Right lobe of liver (tissue), 6 donors: ENCODE results near the gene GABRR3. TPM values are rescaled to one million over a fixed set of nuclear protein-coding genes. Genes with fewer than 3 reads are reported as not detected.

Experiments
- ATAC-seq, 4 donors: fragments of 200-7000 bp; cut with Tn5 transposase; one replicate each; pipeline ENCODE4 v1.9.1; 2020; ENCODE audit warnings: mild to moderate bottlenecking in 4 of 4, moderate library complexity in 4 of 4
- DNase-seq, 3 donors: peaks; one replicate each; pipeline ENCODE4 v3.0.0-alpha.2; 2020
- H3K27ac ChIP-seq, 3 donors: fragments of 200-600 bp; one replicate each; pipeline ENCODE4 v1.8.0; 2022
- H3K27me3 ChIP-seq, 2 donors: fragments of 200-600 bp; one replicate each; pipeline ENCODE4 v1.8.0; 2022
- H3K36me3 ChIP-seq, 4 donors: fragments of 200-600 bp; sonication (generic) in 1 of 4; one replicate each; pipeline versions ENCODE4 v1.5.1 to v1.8.0; 2017 to 2022; ENCODE audit warnings: control low read depth in 1 of 4
- H3K4me1 ChIP-seq, 4 donors: fragments of 200-600 bp; sonication (generic) in 1 of 4; one replicate each; pipeline versions ENCODE4 v1.5.1 to v1.8.0; 2017 to 2022; ENCODE audit warnings: control low read depth in 1 of 4
- H3K4me3 ChIP-seq, 3 donors: fragments of 200-600 bp; one replicate each; pipeline ENCODE4 v1.8.0; 2022
- H3K9me3 ChIP-seq, 4 donors: fragments of 200-600 bp; sonication (generic) in 1 of 4; one replicate each; pipeline versions ENCODE4 v1.5.1 to v1.8.0; 2017 to 2022; ENCODE audit warnings: control low read depth in 1 of 4
- POLR2A ChIP-seq: fragments of 450-650 bp; IDR thresholded peaks from one replicate; pipeline ENCODE4 v1.6.1; 2017; ENCODE audit warnings: antibody characterized with exemption, mild to moderate bottlenecking
- WGBS: methylation state at CpG from one replicate; pipeline ENCODE4 v1.1.6; 2018; ENCODE audit warnings: low coverage, low lambda C conversion rate; ENCODE audit not compliant: insufficient coverage; ENCODE audit errors: missing lambda C conversion rate; 5-methylcytosine and 5-hydroxymethylcytosine counted together
- intact Hi-C, 2 donors: fragments of 100-400 bp; cut with DNase I; formaldehyde crosslinking; loops; one replicate each; pipeline versions ENCODE4 v1.11.2 to v1.14.1; 2022
- total RNA-seq, 6 experiments: library from RNA; depleted of rRNA in 2 of 6; stranded (reverse); fragments of >200 nt in 2 of 6; fragmentation: NEBNext Ultra II Directional in 3 of 6; extraction: Animal tissue kit (Norgen Biotek cat#: 25700) in 3 of 6; gene quantifications; one replicate each; pipeline versions ENCODE4 v1.1.0 to v1.2.4, GENCODE V29; 2016 to 2023
- TF ChIP-seq, protein P1 (sequence below), 4 donors: fragments of 200-600 bp in 3 of 4; fragments of 450-650 bp in 1 of 4; IDR thresholded peaks; one replicate each; pipeline versions ENCODE4 v1.5.1 to v1.8.0; 2016 to 2022; ENCODE audit warnings: antibody characterized with exemption in 4 of 4, mild to moderate bottlenecking in 2 of 4
- donor health status: DM: no; HTN: yes; CAD: no.
- donor health status: DM: no; HTN: no; CAD: no.
- donor health status: DM: no; HTN: no; CAD: no.
- donor health status: DM: no; HTN: yes; CAD: no.
- donor health status: DM: no; HTN: yes; CAD: no.

Gene GABRR3
- total RNA-seq, 6 experiments from 2014 or later, result 0.51 TPM; not detected in 5

DNA sequence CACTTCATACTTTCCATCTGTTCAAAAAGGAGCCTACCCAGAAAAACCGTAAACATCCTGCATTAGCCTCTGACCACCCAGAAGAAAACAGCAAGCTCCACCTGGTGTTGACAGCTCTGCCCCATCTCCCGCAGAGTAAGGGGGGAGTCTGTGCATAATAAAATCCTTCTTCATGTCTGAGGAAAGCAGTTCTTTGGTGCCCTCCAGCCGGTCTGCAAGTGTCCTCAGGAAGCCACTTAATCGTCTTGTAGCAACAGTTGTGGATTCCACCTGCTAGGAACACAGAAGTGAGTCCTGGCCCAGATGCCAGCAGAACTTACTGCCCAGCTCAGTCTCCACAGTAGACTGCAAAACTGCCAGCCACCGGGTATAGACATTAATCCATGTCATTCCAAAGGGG lies 85.4 kb downstream of the GABRR3 start:
- TF ChIP-seq, protein P1, sequence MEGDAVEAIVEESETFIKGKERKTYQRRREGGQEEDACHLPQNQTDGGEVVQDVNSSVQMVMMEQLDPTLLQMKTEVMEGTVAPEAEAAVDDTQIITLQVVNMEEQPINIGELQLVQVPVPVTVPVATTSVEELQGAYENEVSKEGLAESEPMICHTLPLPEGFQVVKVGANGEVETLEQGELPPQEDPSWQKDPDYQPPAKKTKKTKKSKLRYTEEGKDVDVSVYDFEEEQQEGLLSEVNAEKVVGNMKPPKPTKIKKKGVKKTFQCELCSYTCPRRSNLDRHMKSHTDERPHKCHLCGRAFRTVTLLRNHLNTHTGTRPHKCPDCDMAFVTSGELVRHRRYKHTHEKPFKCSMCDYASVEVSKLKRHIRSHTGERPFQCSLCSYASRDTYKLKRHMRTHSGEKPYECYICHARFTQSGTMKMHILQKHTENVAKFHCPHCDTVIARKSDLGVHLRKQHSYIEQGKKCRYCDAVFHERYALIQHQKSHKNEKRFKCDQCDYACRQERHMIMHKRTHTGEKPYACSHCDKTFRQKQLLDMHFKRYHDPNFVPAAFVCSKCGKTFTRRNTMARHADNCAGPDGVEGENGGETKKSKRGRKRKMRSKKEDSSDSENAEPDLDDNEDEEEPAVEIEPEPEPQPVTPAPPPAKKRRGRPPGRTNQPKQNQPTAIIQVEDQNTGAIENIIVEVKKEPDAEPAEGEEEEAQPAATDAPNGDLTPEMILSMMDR (IDR thresholded peaks at IDR 0.05), result no peak
- TF ChIP-seq POLR2A, result no peak
- no peaks in the 10 kb centered on the region for H3K9me3 ChIP-seq
- no peaks in the 10 kb centered on the region for H3K27me3 ChIP-seq
- no peak overlapping the region for H3K27ac ChIP-seq
- H3K36me3 ChIP-seq, result peaks cover 2 to 71% (median 22%) of the 10 kb centered on the region in 4 donors
- ATAC-seq (no peak), DNase-seq (no peak)
- intact Hi-C loops, result loop anchor here in 1 of 2 donors (5.0 kb wide), 1 partner anchor 47 kb away; no protein-coding TSS in a partner anchor
- WGBS, result 72% methylated on average over 5 of the region's 5 CpGs
- no peak overlapping the region for H3K4me3 ChIP-seq
- no peaks in the 10 kb centered on the region for H3K4me1 ChIP-seq

DNA sequence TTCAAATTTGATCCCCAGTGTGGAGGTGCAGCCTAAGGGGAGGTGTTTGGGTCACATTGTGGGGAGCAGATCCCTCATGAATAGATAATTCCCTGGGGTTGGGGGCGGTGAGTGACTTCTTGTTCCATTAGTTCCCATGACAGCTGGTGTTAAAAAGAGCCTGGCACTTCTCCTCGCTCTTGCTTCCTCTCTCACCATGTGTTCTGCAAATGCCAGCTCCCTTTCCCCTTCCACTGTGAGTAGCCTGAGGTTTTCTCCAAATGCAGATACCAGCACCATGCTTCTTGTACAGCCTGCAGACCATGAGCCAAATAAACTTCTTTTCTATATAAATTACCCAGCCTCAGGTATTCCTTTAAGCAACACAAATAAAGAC lies 86.0 kb downstream of the GABRR3 start:
- Histone ChIP-seq H3K4me1 (no peaks in the 10 kb centered on the region), H3K9me3 (no peaks in the 10 kb centered on the region), H3K27me3 (no peaks in the 10 kb centered on the region), H3K36me3 (peaks cover 2 to 72% (median 21%) of the 10 kb centered on the region in 4 donors), H3K4me3 (no peak overlapping the region), H3K27ac (no peak overlapping the region)
- ATAC-seq, result no peak
- no peak for DNase-seq
- TF ChIP-seq, protein P1 (IDR thresholded peaks at IDR 0.05), result no peak
- TF ChIP-seq POLR2A, result no peak
- intact Hi-C loops, result no loop called here
- WGBS, result 100% methylated on average over 1 of the region's 2 CpGs

DNA sequence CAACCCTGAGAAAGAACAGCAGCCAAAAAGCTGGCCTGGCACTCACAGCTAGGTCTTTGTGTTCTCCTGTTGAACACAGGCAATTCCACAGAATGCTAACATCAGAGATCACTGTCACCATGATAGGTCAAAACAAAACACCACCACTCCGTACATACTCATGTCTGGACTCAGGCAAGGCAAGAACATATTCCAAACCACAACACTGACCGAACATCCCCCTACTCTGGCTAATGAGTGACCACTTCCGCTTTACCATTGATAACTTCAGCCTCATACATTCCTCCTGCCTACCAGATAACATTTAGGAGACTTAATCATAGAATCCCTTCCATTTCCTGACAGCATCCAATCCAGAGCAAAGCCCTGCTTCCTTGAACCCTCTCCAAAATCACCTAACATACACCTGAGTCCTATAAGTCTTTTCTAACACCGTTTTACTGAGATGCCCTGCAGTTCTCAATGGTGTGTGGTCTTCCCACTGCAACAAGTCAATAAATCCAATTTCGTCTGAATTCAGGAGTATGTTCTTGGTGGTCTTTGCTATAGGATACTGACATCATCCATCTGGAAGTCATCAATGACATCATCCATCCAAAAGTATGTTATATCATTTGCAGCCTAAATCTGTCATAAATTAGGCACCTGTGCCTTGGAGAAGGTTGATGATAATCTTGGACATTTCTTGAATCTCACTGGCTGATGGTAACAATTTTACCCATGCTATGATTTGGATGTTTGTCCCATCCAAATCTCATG lies 86.6 kb downstream of the GABRR3 start:
- Histone ChIP-seq H3K27me3 (no peaks in the 10 kb centered on the region), H3K4me3 (no peak overlapping the region), H3K36me3 (peaks cover 2 to 70% (median 18%) of the 10 kb centered on the region in 4 donors), H3K4me1 (no peaks in the 10 kb centered on the region), H3K27ac (no peak overlapping the region), H3K9me3 (no peaks in the 10 kb centered on the region)
- intact Hi-C loops, result no loop called here
- no peak for ATAC-seq
- TF ChIP-seq, protein P1 (IDR thresholded peaks at IDR 0.05), result no peak
- TF ChIP-seq POLR2A, result no peak
- 88% methylated on average over 5 of the region's 5 CpGs for WGBS
- DNase-seq, result no peak

DNA sequence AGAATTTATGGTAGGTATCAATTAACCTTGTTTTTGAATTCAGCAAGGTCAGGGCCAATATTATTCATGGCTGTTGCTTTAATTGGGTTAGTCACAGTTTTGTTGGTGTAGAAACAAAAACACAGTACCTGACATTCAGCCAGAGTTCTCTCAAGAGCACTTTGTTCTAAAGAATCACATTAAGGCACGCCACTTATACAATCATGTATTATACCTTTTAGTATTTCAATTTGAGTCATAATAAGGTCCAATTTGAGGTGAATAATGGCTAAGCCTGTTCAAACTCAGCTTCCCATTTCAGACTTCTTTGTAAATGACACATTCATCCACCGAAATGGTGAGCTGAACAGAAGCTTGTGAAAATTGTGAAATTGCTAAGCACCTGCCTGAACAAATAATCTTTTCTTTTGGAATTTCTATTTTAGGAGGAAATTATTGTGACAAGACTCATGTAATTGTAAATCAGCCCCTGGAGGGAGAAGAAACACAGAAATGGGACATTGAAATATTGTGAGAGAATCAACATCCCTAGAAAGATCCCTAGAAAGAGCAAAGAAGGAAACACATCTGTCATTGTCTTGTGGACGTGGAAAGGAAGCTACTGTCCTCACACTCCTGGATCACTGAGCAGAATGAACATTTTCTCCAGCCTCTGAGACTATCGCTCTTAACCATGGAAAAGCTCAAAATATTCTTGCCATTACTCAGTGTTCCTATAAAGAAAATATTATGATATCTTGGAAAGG lies 92.1 kb downstream of the GABRR3 start:
- no peak overlapping the region for H3K27ac ChIP-seq
- intact Hi-C loops, result no loop called here
- no peak overlapping the region for H3K4me3 ChIP-seq
- TF ChIP-seq POLR2A, result no peak
- TF ChIP-seq, protein P1 (IDR thresholded peaks at IDR 0.05), result no peak
- no peak for ATAC-seq
- no peaks in the 10 kb centered on the region for H3K9me3 ChIP-seq
- WGBS, result 83% methylated on average over 4 of the region's 4 CpGs
- no peaks in the 10 kb centered on the region for H3K27me3 ChIP-seq
- H3K4me1 ChIP-seq, result no peaks in the 10 kb centered on the region
- H3K36me3 ChIP-seq, result peaks cover 0 to 53% (median 10%) of the 10 kb centered on the region in 4 donors
- no peak for DNase-seq
